ENCODE measurements around the gene TIGAR.

Gene TIGAR

DNA sequence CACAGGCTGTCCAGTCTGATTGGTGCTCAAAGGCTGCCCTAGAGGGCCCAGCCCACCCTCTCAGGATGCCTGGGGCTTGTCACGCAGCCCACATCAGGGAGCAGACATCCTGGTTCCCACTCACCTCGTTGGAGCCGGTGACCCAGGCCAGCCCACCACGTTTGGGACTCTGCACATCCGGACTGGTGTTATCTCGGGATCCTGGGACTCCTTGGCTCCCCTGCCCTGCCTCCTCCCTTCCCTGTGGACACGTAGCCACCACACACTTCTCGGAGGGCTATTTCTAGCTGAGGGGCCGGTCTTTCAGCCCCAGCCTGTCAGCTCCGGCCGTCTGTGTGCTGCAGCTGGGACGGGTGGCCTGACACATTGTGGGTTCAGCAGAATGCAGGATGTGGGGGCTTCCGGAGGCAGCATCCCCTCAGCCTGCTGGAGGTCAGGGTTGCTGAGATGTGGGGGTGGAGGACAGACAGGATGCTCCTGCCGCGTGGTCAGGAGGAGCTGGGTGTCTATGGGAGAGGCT lies 71.3 kb downstream of the TIGAR start:
- Histone ChIP-seq H3K4me1 (ENCODE audit: control insufficient read depth in 1 of 2, insufficient read depth in 1 of 2, low read depth in 1 of 2, low read length in 1 of 2) (no peaks in the 10 kb centered on the region), H3K27me3 (peaks cover 40% of the 10 kb centered on the region), H3K27ac (no peak overlapping the region), H3K36me3 (no peaks in the 10 kb centered on the region), H3K9me3 (no peaks in the 10 kb centered on the region), H3K4me3 (ENCODE audit: low read depth in 1 of 2, low read length in 1 of 2) (no peak overlapping the region)
- TF ChIP-seq, protein P1, sequence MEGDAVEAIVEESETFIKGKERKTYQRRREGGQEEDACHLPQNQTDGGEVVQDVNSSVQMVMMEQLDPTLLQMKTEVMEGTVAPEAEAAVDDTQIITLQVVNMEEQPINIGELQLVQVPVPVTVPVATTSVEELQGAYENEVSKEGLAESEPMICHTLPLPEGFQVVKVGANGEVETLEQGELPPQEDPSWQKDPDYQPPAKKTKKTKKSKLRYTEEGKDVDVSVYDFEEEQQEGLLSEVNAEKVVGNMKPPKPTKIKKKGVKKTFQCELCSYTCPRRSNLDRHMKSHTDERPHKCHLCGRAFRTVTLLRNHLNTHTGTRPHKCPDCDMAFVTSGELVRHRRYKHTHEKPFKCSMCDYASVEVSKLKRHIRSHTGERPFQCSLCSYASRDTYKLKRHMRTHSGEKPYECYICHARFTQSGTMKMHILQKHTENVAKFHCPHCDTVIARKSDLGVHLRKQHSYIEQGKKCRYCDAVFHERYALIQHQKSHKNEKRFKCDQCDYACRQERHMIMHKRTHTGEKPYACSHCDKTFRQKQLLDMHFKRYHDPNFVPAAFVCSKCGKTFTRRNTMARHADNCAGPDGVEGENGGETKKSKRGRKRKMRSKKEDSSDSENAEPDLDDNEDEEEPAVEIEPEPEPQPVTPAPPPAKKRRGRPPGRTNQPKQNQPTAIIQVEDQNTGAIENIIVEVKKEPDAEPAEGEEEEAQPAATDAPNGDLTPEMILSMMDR (IDR thresholded peaks at IDR 0.05), result no peak

DNA sequence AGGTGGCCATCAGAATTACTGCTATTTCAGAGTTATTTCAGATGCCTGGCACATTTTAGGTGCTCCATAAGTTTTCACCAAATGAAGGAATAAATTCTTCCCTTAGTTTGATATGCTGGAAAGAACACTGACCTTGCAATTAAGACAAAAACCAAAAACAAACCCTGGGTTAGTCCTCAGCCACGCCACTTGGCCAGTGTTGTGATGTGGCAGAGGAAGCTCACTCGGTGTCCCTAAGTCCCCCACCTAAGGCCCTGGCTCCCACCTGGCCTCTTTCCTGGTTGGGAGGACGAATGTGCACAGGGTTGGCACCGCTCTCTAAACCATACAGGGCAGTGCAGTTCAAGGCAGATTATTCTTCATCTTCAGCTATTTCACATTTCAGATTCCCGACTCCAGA lies 72.2 kb downstream of the TIGAR start:
- Histone ChIP-seq H3K4me3 (ENCODE audit: low read depth in 1 of 2, low read length in 1 of 2) (no peak overlapping the region), H3K4me1 (ENCODE audit: control insufficient read depth in 1 of 2, insufficient read depth in 1 of 2, low read depth in 1 of 2, low read length in 1 of 2) (no peaks in the 10 kb centered on the region), H3K27me3 (peaks cover 40% of the 10 kb centered on the region), H3K36me3 (no peaks in the 10 kb centered on the region), H3K9me3 (no peaks in the 10 kb centered on the region), H3K27ac (no peak overlapping the region)
- TF ChIP-seq, protein P1 (IDR thresholded peaks at IDR 0.05), result no peak

DNA sequence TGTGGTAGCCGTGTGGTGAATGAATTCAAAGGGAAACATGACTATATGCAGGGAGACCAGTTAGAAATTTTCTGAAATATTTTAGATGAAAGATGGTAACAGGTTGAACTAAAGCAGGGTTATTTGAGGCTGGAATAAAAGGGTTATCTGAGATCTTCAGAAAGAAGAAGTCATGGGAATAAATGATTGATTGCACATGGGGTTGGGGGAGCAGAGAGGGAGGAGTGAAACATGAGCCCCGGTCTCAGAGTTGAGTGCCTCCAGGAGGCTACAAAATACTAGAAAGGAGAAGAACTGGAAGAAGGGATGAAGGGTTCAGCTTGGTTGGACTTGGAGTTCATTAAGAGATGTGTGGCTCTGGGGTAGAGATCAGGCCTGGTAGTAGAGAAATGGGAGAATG lies 74.8 kb downstream of the TIGAR start:
- Histone ChIP-seq H3K4me1 (ENCODE audit: control insufficient read depth in 1 of 2, insufficient read depth in 1 of 2, low read depth in 1 of 2, low read length in 1 of 2) (no peaks in the 10 kb centered on the region), H3K36me3 (no peaks in the 10 kb centered on the region), H3K4me3 (ENCODE audit: low read depth in 1 of 2, low read length in 1 of 2) (no peak overlapping the region), H3K27me3 (peaks cover 30% of the 10 kb centered on the region), H3K9me3 (no peaks in the 10 kb centered on the region), H3K27ac (no peak overlapping the region)
- TF ChIP-seq, protein P1 (IDR thresholded peaks at IDR 0.05), result no peak

DNA sequence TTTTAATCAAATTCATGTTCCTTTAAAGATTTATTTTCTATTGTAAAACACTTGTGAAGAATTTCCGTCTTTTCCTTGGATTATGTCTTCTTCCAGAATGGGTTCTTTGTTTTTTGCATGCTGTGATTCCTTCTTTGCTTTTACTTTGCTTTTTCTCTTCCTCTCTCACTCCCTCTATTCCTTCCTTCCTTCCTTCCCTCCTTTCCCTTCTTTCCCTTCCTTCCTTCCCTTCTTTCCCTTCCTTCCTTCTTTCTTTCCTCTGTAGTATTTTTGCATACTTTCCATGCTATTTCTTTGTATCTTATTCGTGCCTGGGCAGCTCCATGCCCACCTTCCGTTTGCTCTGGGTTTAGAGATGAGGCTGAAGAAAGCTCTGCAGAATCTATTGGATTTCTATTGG lies 80.1 kb downstream of the TIGAR start:
- no peaks in the 10 kb centered on the region for H3K4me1 ChIP-seq (ENCODE audit: control insufficient read depth in 1 of 2, insufficient read depth in 1 of 2, low read depth in 1 of 2, low read length in 1 of 2)
- peaks cover 4% of the 10 kb centered on the region for H3K27me3 ChIP-seq
- H3K36me3 ChIP-seq, result no peaks in the 10 kb centered on the region
- no peak overlapping the region for H3K27ac ChIP-seq
- no peaks in the 10 kb centered on the region for H3K9me3 ChIP-seq
- no peak overlapping the region for H3K4me3 ChIP-seq (ENCODE audit: low read depth in 1 of 2, low read length in 1 of 2)
- TF ChIP-seq, protein P1 (IDR thresholded peaks at IDR 0.05), result no peak

DNA sequence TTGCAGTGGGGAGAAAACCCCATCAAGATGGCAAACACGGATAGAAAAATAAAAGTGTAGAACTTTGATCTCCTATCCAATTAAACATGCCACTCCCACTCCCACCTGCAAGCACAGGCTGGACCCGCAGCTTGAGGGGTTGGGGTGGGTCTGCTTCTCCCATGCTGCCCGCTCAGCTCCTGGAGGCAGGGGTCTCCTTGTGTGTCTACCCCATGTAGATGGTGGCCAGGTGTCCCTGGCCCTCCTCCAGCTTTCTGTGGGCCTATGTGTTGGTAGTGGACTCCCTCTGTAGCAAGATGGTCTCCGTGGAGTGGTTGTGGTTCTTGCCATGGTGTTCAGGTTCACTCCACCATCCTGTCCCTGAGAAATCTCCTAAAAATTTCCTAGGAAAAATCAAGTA lies 82.0 kb downstream of the TIGAR start:
- TF ChIP-seq, protein P1 (IDR thresholded peaks at IDR 0.05), result no peak
- H3K36me3 ChIP-seq, result no peaks in the 10 kb centered on the region

More for the DNA sequence above, 82.0 kb downstream of the TIGAR start:
- Histone ChIP-seq H3K4me1 (ENCODE audit: control insufficient read depth in 1 of 2, insufficient read depth in 1 of 2, low read depth in 1 of 2, low read length in 1 of 2) (no peaks in the 10 kb centered on the region), H3K27me3 (peaks cover 4% of the 10 kb centered on the region), H3K4me3 (ENCODE audit: low read depth in 1 of 2, low read length in 1 of 2) (no peak overlapping the region), H3K9me3 (no peaks in the 10 kb centered on the region), H3K27ac (no peak overlapping the region)

Measured in neutrophil (primary cell).